ENCODE measurements around the gene CDCA3. TPM values are rescaled to one million over a fixed set of nuclear protein-coding genes. Genes with fewer than 3 reads are reported as not detected.

Gene CDCA3
- total RNA-seq, 1 donor from 2014 or later: 3.2 TPM

DNA sequence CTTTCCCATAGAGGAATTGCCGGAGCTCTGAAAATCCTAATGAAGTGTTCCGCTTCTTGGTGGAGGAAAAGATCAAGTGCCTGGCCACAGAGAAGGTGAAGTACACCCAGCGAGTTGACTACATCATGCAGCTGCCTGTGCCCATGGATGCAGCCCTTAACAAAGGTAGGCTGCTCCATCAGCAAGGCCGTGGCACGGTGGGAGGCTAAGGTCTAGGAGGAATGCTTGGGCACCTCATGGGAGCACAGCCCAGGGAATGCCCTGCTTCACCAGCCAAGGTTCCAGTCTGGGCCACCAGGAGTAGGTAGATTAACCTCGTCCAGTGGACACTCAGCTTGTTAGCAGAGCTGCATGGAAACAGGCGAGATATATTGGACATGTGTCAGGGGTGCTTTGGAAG lies 9.9 kb upstream of the CDCA3 start:
- no peak for TF ChIP-seq EZH2 (IDR thresholded peaks at IDR 0.05; ENCODE audit: insufficient read depth, low read length)
- TF ChIP-seq, protein P1, sequence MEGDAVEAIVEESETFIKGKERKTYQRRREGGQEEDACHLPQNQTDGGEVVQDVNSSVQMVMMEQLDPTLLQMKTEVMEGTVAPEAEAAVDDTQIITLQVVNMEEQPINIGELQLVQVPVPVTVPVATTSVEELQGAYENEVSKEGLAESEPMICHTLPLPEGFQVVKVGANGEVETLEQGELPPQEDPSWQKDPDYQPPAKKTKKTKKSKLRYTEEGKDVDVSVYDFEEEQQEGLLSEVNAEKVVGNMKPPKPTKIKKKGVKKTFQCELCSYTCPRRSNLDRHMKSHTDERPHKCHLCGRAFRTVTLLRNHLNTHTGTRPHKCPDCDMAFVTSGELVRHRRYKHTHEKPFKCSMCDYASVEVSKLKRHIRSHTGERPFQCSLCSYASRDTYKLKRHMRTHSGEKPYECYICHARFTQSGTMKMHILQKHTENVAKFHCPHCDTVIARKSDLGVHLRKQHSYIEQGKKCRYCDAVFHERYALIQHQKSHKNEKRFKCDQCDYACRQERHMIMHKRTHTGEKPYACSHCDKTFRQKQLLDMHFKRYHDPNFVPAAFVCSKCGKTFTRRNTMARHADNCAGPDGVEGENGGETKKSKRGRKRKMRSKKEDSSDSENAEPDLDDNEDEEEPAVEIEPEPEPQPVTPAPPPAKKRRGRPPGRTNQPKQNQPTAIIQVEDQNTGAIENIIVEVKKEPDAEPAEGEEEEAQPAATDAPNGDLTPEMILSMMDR (IDR thresholded peaks at IDR 0.05; ENCODE audit: insufficient read depth, low read depth, low read length): no peak
- Histone ChIP-seq H3K4me3 (ENCODE audit: insufficient read depth, low read depth, low read length) (no peak overlapping the region), H2AFZ (ENCODE audit: low read depth, low read length) (no peak overlapping the region), H3K79me2 (ENCODE audit: insufficient read depth, low read length) (no peaks in the 10 kb centered on the region), H3K27me3 (ENCODE audit: insufficient read depth, low read length) (no peaks in the 10 kb centered on the region), H3K36me3 (ENCODE audit: insufficient read depth, low read length) (peaks cover 45% of the 10 kb centered on the region), H3K27ac (ENCODE audit: low read depth, low read length) (no peak overlapping the region), H3K4me1 (ENCODE audit: insufficient read depth, low read length) (no peaks in the 10 kb centered on the region), H3K9me3 (ENCODE audit: insufficient read depth, low read depth, low read length) (no peaks in the 10 kb centered on the region), H3K9ac (ENCODE audit: low read length) (no peak overlapping the region), H4K20me1 (ENCODE audit: insufficient read depth, low read length) (no peaks in the 10 kb centered on the region), H3K4me2 (ENCODE audit: low read length) (no peak overlapping the region)
- Mint-ChIP-seq H3K4me3 (ENCODE audit: unreplicated experiment) (no peak overlapping the region), H3K36me3 (ENCODE audit: low read depth, unreplicated experiment) (peaks cover 35% of the 10 kb centered on the region), H3K4me1 (ENCODE audit: low read depth, unreplicated experiment) (no peaks in the 10 kb centered on the region), H3K27ac (ENCODE audit: unreplicated experiment) (no peak overlapping the region), H3K27me3 (ENCODE audit: low read depth, unreplicated experiment) (no peaks in the 10 kb centered on the region), H3K9me3 (ENCODE audit: unreplicated experiment) (no peaks in the 10 kb centered on the region)
- FAIRE-seq: no peak
- DNase-seq (ENCODE audit: low read depth): no peak

DNA sequence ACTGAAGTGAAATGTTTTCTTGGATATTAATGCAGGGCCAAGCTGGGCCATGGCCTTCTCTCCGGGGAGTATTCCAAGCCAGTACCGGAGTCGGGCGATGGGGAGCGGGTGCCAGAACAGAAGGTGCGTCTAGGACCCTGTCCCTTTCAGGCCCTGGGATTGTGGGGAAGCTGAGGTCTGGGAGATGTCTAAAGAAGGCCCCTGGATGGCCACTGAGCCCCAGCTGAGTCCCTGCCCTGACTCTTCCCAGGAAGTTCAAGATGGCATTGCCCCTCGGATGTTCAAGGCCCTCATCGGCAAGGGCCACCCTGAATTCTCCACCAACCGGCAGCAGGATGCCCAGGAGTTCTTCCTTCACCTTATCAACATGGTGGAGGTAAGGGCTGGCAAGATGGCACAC lies 9.0 kb upstream of the CDCA3 start:
- Histone ChIP-seq H3K27me3 (ENCODE audit: insufficient read depth, low read length) (no peaks in the 10 kb centered on the region), H3K4me1 (ENCODE audit: insufficient read depth, low read length) (no peaks in the 10 kb centered on the region), H3K27ac (ENCODE audit: low read depth, low read length) (no peak overlapping the region), H3K4me2 (ENCODE audit: low read length) (no peak overlapping the region), H4K20me1 (ENCODE audit: insufficient read depth, low read length) (peaks cover 5% of the 10 kb centered on the region), H2AFZ (ENCODE audit: low read depth, low read length) (no peak overlapping the region), H3K9ac (ENCODE audit: low read length) (no peak overlapping the region), H3K9me3 (ENCODE audit: insufficient read depth, low read depth, low read length) (no peaks in the 10 kb centered on the region), H3K4me3 (ENCODE audit: insufficient read depth, low read depth, low read length) (no peak overlapping the region), H3K36me3 (ENCODE audit: insufficient read depth, low read length) (peaks cover 46% of the 10 kb centered on the region), H3K79me2 (ENCODE audit: insufficient read depth, low read length) (peaks cover 8% of the 10 kb centered on the region)
- Mint-ChIP-seq H3K36me3 (ENCODE audit: low read depth, unreplicated experiment) (peaks cover 32% of the 10 kb centered on the region), H3K4me1 (ENCODE audit: low read depth, unreplicated experiment) (peaks cover 2% of the 10 kb centered on the region), H3K4me3 (ENCODE audit: unreplicated experiment) (no peak overlapping the region), H3K27me3 (ENCODE audit: low read depth, unreplicated experiment) (no peaks in the 10 kb centered on the region), H3K9me3 (ENCODE audit: unreplicated experiment) (no peaks in the 10 kb centered on the region), H3K27ac (ENCODE audit: unreplicated experiment) (no peak overlapping the region)
- TF ChIP-seq EZH2 (IDR thresholded peaks at IDR 0.05; ENCODE audit: insufficient read depth, low read length): no peak
- TF ChIP-seq, protein P1 (IDR thresholded peaks at IDR 0.05; ENCODE audit: insufficient read depth, low read depth, low read length): no peak
- no peak for DNase-seq (ENCODE audit: low read depth)
- no peak for FAIRE-seq

DNA sequence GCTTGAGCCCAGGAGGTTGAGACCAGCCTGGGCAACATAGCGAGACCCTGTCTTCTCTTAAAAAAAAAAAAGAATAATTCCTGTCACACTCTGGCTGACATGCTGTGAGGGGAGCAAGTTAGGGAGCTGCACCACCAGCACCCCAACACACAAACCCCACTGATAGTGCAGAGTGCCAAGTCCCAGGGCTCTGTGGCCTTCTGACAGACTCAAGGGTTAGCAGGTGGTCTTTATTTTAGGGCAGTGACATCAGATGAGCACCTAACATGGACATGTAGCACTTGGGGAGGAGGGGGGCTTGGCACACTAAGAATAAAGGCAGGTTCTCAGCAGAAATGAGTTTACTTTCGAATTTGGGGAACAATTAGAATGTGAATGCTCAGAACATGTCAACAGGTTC lies 7.7 kb upstream of the CDCA3 start:
- no peak overlapping the region for H3K9ac ChIP-seq (ENCODE audit: low read length)
- H3K4me2 ChIP-seq (ENCODE audit: low read length): no peak overlapping the region
- no peak overlapping the region for H3K4me3 ChIP-seq (ENCODE audit: insufficient read depth, low read depth, low read length)
- no peaks in the 10 kb centered on the region for H3K27me3 Mint-ChIP-seq (ENCODE audit: low read depth, unreplicated experiment)
- H3K4me3 Mint-ChIP-seq (ENCODE audit: unreplicated experiment): no peak overlapping the region
- H4K20me1 ChIP-seq (ENCODE audit: insufficient read depth, low read length): peaks cover 11% of the 10 kb centered on the region
- H3K9me3 ChIP-seq (ENCODE audit: insufficient read depth, low read depth, low read length): no peaks in the 10 kb centered on the region
- TF ChIP-seq, protein P1 (IDR thresholded peaks at IDR 0.05; ENCODE audit: insufficient read depth, low read depth, low read length): no peak
- no peak for TF ChIP-seq EZH2 (IDR thresholded peaks at IDR 0.05; ENCODE audit: insufficient read depth, low read length)
- no peaks in the 10 kb centered on the region for H3K9me3 Mint-ChIP-seq (ENCODE audit: unreplicated experiment)
- H3K4me1 Mint-ChIP-seq (ENCODE audit: low read depth, unreplicated experiment): peaks cover 7% of the 10 kb centered on the region
- H3K36me3 ChIP-seq (ENCODE audit: insufficient read depth, low read length): peaks cover 42% of the 10 kb centered on the region
- peaks cover 1% of the 10 kb centered on the region for H3K4me1 ChIP-seq (ENCODE audit: insufficient read depth, low read length)
- H3K27ac Mint-ChIP-seq (ENCODE audit: unreplicated experiment): no peak overlapping the region
- no peak overlapping the region for H2AFZ ChIP-seq (ENCODE audit: low read depth, low read length)
- H3K36me3 Mint-ChIP-seq (ENCODE audit: low read depth, unreplicated experiment): peaks cover 23% of the 10 kb centered on the region
- DNase-seq (ENCODE audit: low read depth): no peak
- FAIRE-seq: no peak
- peaks cover 21% of the 10 kb centered on the region for H3K79me2 ChIP-seq (ENCODE audit: insufficient read depth, low read length)
- no peak overlapping the region for H3K27ac ChIP-seq (ENCODE audit: low read depth, low read length)
- H3K27me3 ChIP-seq (ENCODE audit: insufficient read depth, low read length): no peaks in the 10 kb centered on the region

All from astrocyte (in vitro differentiated cells and primary cell).